DMS114 treated with DMSO at 0.1 percent for 48 hours (cell line): ENCODE data around the gene IRF2.

Source experiments
- DNase-seq: peaks from one replicate; lab custom pipeline; 2025; ENCODE audit not compliant: unreplicated experiment; lab: John Stamatoyannopoulos, UW

IRF2 gene

GRCh38 chr4:184370711-184371389 lies 103.5 kb downstream of the IRF2 start:
- no peak for DNase-seq

- no peak for DNase-seq
These were observed 104.5 kb downstream of the IRF2 start for GRCh38 chr4:184369871-184370270.

GRCh38 chr4:184368731-184369130 lies 105.6 kb downstream of the IRF2 start:
- DNase-seq = no peak

- DNase-seq = no peak
These were observed 106.1 kb downstream of the IRF2 start for GRCh38 chr4:184368290-184368689.

- DNase-seq = no peak
These were observed 110.0 kb downstream of the IRF2 start for GRCh38 chr4:184364100-184364921.

GRCh38 chr4:184363258-184363657 lies 111.1 kb downstream of the IRF2 start:
- DNase-seq = no peak

- DNase-seq = no peak
These were observed 112.0 kb downstream of the IRF2 start for GRCh38 chr4:184362396-184362795.

GRCh38 chr4:184361443-184361842 lies 112.9 kb downstream of the IRF2 start:
- DNase-seq = no peak

- no peak for DNase-seq
These were observed 114.5 kb downstream of the IRF2 start for GRCh38 chr4:184359888-184360287.

GRCh38 chr4:184358521-184359232 lies 115.7 kb downstream of the IRF2 start:
- DNase-seq = no peak

GRCh38 chr4:184357772-184358171 lies 116.6 kb downstream of the IRF2 start:
- DNase-seq = no peak

GRCh38 chr4:184357165-184357564 lies 117.2 kb downstream of the IRF2 start:
- no peak for DNase-seq

GRCh38 chr4:184356366-184356765 lies 118.0 kb downstream of the IRF2 start:
- DNase-seq = no peak

- DNase-seq = no peak
These were observed 118.5 kb downstream of the IRF2 start for GRCh38 chr4:184355857-184356256.

GRCh38 chr4:184355111-184355604 lies 119.2 kb downstream of the IRF2 start:
- no peak for DNase-seq

GRCh38 chr4:184352891-184353290 lies 121.5 kb downstream of the IRF2 start:
- DNase-seq = no peak

GRCh38 chr4:184351560-184352451 lies 122.5 kb downstream of the IRF2 start:
- DNase-seq = no peak

GRCh38 chr4:184350964-184351363 lies 123.4 kb downstream of the IRF2 start:
- DNase-seq = no peak

GRCh38 chr4:184350213-184350817 lies 124.0 kb downstream of the IRF2 start:
- no peak for DNase-seq
